H9 (cell line): ENCODE results near the gene DSCAM. TPM values are rescaled to one million over a fixed set of nuclear protein-coding genes. Genes with fewer than 3 reads are reported as not detected.

Experiments used
- DNase-seq: peaks from one replicate; pipeline ENCODE4 v3.0.0-alpha.2; 2017
- H2AFZ ChIP-seq: one replicate; pipeline ENCODE4 v1.6.1; 2013; ENCODE audit warnings: mild to moderate bottlenecking, low read length, control low read depth, moderate library complexity
- H2AK5ac ChIP-seq: 2 replicates; pipeline ENCODE4 v1.6.1; 2013; ENCODE audit warnings: low read length, control low read depth, mixed read lengths; ENCODE audit not compliant: insufficient read length
- H2BK120ac ChIP-seq: one replicate; pipeline ENCODE4 v1.6.1; 2013; ENCODE audit warnings: low read depth, mild to moderate bottlenecking, low read length, control low read depth, inconsistent platforms; ENCODE audit not compliant: poor library complexity, severe bottlenecking
- H2BK12ac ChIP-seq: 2 replicates; pipeline ENCODE4 v1.6.1; 2013; ENCODE audit warnings: low read length, control low read depth, mixed read lengths, low read depth; ENCODE audit not compliant: insufficient read length
- H2BK15ac ChIP-seq: 2 replicates; pipeline ENCODE4 v1.6.1; 2013; ENCODE audit warnings: low read depth, low read length, control low read depth
- H2BK20ac ChIP-seq: one replicate; pipeline ENCODE4 v1.6.1; 2013; ENCODE audit warnings: low read depth, mild to moderate bottlenecking, low read length, control low read depth, inconsistent platforms; ENCODE audit not compliant: poor library complexity, severe bottlenecking
- H2BK5ac ChIP-seq: 2 replicates; pipeline ENCODE4 v1.6.1; 2013; ENCODE audit warnings: low read length, control low read depth, mixed read lengths; ENCODE audit not compliant: insufficient read length
- H3K14ac ChIP-seq: 2 replicates; pipeline ENCODE4 v1.6.1; 2013; ENCODE audit warnings: low read length, control low read depth; ENCODE audit not compliant: insufficient read depth
- H3K18ac ChIP-seq: 2 replicates; pipeline ENCODE4 v1.6.1; 2013; ENCODE audit warnings: low read depth, mild to moderate bottlenecking, mixed read lengths, low read length, control low read depth; ENCODE audit not compliant: insufficient read length
- H3K23ac ChIP-seq: 2 replicates; pipeline ENCODE4 v1.6.1; 2013; ENCODE audit warnings: low read length, control low read depth, mixed read lengths, low read depth; ENCODE audit not compliant: insufficient read length
- H3K23me2 ChIP-seq: 2 replicates; pipeline ENCODE4 v1.6.1; 2013; ENCODE audit warnings: low read depth, mild to moderate bottlenecking, mixed read lengths, low read length, control low read depth; ENCODE audit not compliant: insufficient read length, poor library complexity, severe bottlenecking
- H3K27ac ChIP-seq: 2 replicates; pipeline ENCODE4 v1.5.1; 2013; ENCODE audit warnings: low read length, control low read depth, mixed read lengths, low read depth; ENCODE audit not compliant: insufficient read length
- H3K27me3 ChIP-seq: 2 replicates; pipeline ENCODE4 v1.6.1; 2013; ENCODE audit warnings: low read length, control low read depth, inconsistent platforms; ENCODE audit not compliant: insufficient read depth
- H3K4ac ChIP-seq: 2 replicates; pipeline ENCODE4 v1.6.1; 2013; ENCODE audit warnings: low read depth, mild to moderate bottlenecking, control low read depth, inconsistent platforms, low read length, moderate library complexity
- H3K4me1 ChIP-seq: 2 replicates; pipeline ENCODE4 v1.6.1; 2013; ENCODE audit warnings: low read length, control low read depth, inconsistent platforms; ENCODE audit not compliant: insufficient read depth
- H3K4me2 ChIP-seq: 2 replicates; pipeline ENCODE4 v1.6.1; 2013; ENCODE audit warnings: low read length, control low read depth, mixed read lengths; ENCODE audit not compliant: insufficient read length, insufficient read depth
- H3K56ac ChIP-seq: 2 replicates; pipeline ENCODE4 v1.6.1; 2013; ENCODE audit warnings: low read depth, mild to moderate bottlenecking, mixed read lengths, low read length, control low read depth; ENCODE audit not compliant: insufficient read length
- H3K79me1 ChIP-seq: 2 replicates; pipeline ENCODE4 v1.6.1; 2013; ENCODE audit warnings: low read depth, mild to moderate bottlenecking, moderate library complexity, low read length, control low read depth, inconsistent platforms; ENCODE audit not compliant: insufficient read depth, poor library complexity, severe bottlenecking
- H3K79me2 ChIP-seq: 2 replicates; pipeline ENCODE4 v1.6.1; 2013; ENCODE audit warnings: low read length, control low read depth, inconsistent platforms; ENCODE audit not compliant: insufficient read depth
- H3K9ac ChIP-seq: 2 replicates; pipeline ENCODE4 v1.6.1; 2013; ENCODE audit warnings: low read length, control low read depth, mixed read lengths; ENCODE audit not compliant: insufficient read length; ENCODE audit errors: extremely low read depth
- H3K9me3 ChIP-seq: one replicate; pipeline ENCODE4 v1.6.1; 2013; ENCODE audit warnings: low read depth, low read length, inconsistent platforms; ENCODE audit not compliant: control insufficient read depth
- H3T11ph ChIP-seq: one replicate; pipeline ENCODE4 v1.6.1; 2013; ENCODE audit warnings: mild to moderate bottlenecking, low read length, control low read depth, inconsistent platforms
- H4K20me1 ChIP-seq: one replicate; pipeline ENCODE4 v1.6.1; 2013; ENCODE audit not compliant: control insufficient read depth, insufficient read length, insufficient read depth
- H4K5ac ChIP-seq: 2 replicates; pipeline ENCODE4 v1.6.1; 2013; ENCODE audit warnings: low read depth, mild to moderate bottlenecking, mixed read lengths, low read length, control low read depth; ENCODE audit not compliant: insufficient read length
- H4K8ac ChIP-seq: replicated peaks from 2 replicates; pipeline ENCODE4 v1.6.1; 2013; ENCODE audit warnings: low read length, control low read depth, mixed read lengths, low read depth; ENCODE audit not compliant: insufficient read length
- H4K91ac ChIP-seq: 2 replicates; pipeline ENCODE4 v1.6.1; 2013; ENCODE audit warnings: low read depth, mild to moderate bottlenecking, moderate library complexity, mixed read lengths, low read length, control low read depth; ENCODE audit not compliant: insufficient read length
- H3K27ac Mint-ChIP-seq, 3 experiments: 2 replicates in 2 of 3; 3 replicates in 1 of 3; pipeline ENCODE4 v1.8.0; 2020 to 2021; ENCODE audit warnings: mixed read lengths in 3 of 3, mild to moderate bottlenecking in 1 of 3, moderate library complexity in 1 of 3
- H3K27me3 Mint-ChIP-seq: 2 replicates; pipeline ENCODE4 v1.8.0; 2021; ENCODE audit warnings: low read depth, mild to moderate bottlenecking, moderate library complexity, mixed read lengths
- H3K36me3 Mint-ChIP-seq, 3 experiments: 2 replicates in 2 of 3; 3 replicates in 1 of 3; pipeline ENCODE4 v1.8.0; 2020 to 2021; ENCODE audit warnings: low read depth in 3 of 3, mixed read lengths in 3 of 3; ENCODE audit not compliant: insufficient read depth in 1 of 3
- H3K4me1 Mint-ChIP-seq, 2 experiments: 2 replicates each; pipeline ENCODE4 v1.8.0; 2020; ENCODE audit warnings: mixed read lengths in 2 of 2
- H3K4me3 Mint-ChIP-seq, 2 experiments: 2 replicates in 1 of 2; 3 replicates in 1 of 2; pipeline ENCODE4 v1.8.0; 2020 to 2021; ENCODE audit warnings: mild to moderate bottlenecking in 2 of 2, mixed read lengths in 2 of 2, moderate library complexity in 1 of 2
- H3K9me3 Mint-ChIP-seq, 2 experiments: 2 replicates in 1 of 2; 3 replicates in 1 of 2; pipeline ENCODE4 v1.8.0; 2020; ENCODE audit warnings: mild to moderate bottlenecking in 2 of 2, mixed read lengths in 2 of 2, moderate library complexity in 1 of 2
- WGBS: extraction: QIAGEN DNeasy Blood & Tissue Kit; methylation state at CpG from one replicate; pipeline ENCODE4 v1.1.7; 2013; ENCODE audit warnings: missing lambda C conversion rate, low lambda C conversion rate, mixed read lengths; ENCODE audit not compliant: insufficient read length; ENCODE audit errors: extremely low coverage; 5-methylcytosine and 5-hydroxymethylcytosine counted together
- total RNA-seq: library from RNA; stranded (reverse); gene quantifications from 2 replicates; pipeline ENCODE4 v1.2.1, GENCODE V29; 2021
- TF ChIP-seq, protein P1 (sequence below): fragments of 200-600 bp; sonication (generic); conservative IDR thresholded peaks from 3 replicates; pipeline ENCODE4 v1.8.0; 2021; ENCODE audit warnings: antibody characterized with exemption, mild to moderate bottlenecking

The DSCAM gene
- total RNA-seq, 1 experiment from 2014 or later: 0.17 TPM

DNA sequence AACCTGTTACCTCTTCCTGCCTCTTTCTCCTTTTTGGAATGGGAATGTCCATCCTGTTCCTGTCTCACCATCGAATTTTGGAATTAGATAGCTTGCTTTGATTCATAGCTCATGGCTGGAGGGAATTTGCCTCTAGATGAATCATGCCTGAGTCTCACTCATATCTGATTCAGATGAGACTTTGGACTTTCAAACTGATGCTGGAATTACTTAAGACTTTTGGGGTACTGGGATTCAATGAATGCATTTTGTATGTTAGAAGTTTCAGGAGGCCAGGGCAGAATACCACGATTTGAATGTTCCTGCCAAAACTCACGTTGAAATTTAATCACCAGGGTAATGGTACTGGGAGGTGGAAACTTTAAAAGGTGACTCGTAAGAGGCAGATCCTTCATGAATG is 132.4 kb downstream of the DSCAM start:
- no peak overlapping the region for H2AFZ ChIP-seq
- H2AK5ac ChIP-seq: no peak overlapping the region
- H3K14ac ChIP-seq: no peak overlapping the region
- no peaks in the 10 kb centered on the region for H3K9me3 ChIP-seq
- Mint-ChIP-seq H3K27ac (no peak overlapping the region), H3K9me3 (peaks cover 2 to 7% of the 10 kb centered on the region in 2 experiments; a peak in 4 of 5 replicates), H3K27me3 (peaks cover 2% of the 10 kb centered on the region), H3K4me3 (no peak overlapping the region), H3K4me1 (no peaks in the 10 kb centered on the region), H3K36me3 (peaks cover 0 to 6% (median 6%) of the 10 kb centered on the region in 3 experiments; a peak in 3 of 7 replicates)
- no peak overlapping the region for H3K9ac ChIP-seq
- WGBS: no CpG with 5 or more reads among the region's 4 CpGs
- H3K4ac ChIP-seq: no peak overlapping the region
- no peak overlapping the region for H4K91ac ChIP-seq
- no peak overlapping the region for H3K27ac ChIP-seq
- no peaks in the 10 kb centered on the region for H3K4me1 ChIP-seq
- H2BK15ac ChIP-seq: no peak overlapping the region
- H3K23ac ChIP-seq: no peak overlapping the region
- no peaks in the 10 kb centered on the region for H3K27me3 ChIP-seq
- H3K79me1 ChIP-seq: no peaks in the 10 kb centered on the region
- H3K4me2 ChIP-seq: no peak overlapping the region
- TF ChIP-seq, protein P1, sequence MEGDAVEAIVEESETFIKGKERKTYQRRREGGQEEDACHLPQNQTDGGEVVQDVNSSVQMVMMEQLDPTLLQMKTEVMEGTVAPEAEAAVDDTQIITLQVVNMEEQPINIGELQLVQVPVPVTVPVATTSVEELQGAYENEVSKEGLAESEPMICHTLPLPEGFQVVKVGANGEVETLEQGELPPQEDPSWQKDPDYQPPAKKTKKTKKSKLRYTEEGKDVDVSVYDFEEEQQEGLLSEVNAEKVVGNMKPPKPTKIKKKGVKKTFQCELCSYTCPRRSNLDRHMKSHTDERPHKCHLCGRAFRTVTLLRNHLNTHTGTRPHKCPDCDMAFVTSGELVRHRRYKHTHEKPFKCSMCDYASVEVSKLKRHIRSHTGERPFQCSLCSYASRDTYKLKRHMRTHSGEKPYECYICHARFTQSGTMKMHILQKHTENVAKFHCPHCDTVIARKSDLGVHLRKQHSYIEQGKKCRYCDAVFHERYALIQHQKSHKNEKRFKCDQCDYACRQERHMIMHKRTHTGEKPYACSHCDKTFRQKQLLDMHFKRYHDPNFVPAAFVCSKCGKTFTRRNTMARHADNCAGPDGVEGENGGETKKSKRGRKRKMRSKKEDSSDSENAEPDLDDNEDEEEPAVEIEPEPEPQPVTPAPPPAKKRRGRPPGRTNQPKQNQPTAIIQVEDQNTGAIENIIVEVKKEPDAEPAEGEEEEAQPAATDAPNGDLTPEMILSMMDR: no peak
- no peak overlapping the region for H3K56ac ChIP-seq
- no peak overlapping the region for H2BK20ac ChIP-seq
- no peak overlapping the region for H4K8ac ChIP-seq
- H4K5ac ChIP-seq: no peak overlapping the region
- H3K23me2 ChIP-seq: no peaks in the 10 kb centered on the region
- DNase-seq: no peak
- H4K20me1 ChIP-seq: no peaks in the 10 kb centered on the region
- no peak overlapping the region for H2BK12ac ChIP-seq
- H3K79me2 ChIP-seq: no peaks in the 10 kb centered on the region
- H2BK5ac ChIP-seq: no peak overlapping the region
- no peak overlapping the region for H2BK120ac ChIP-seq
- H3T11ph ChIP-seq: no peak overlapping the region
- no peak overlapping the region for H3K18ac ChIP-seq
